Neural cell (in vitro differentiated cells): ENCODE measurements around the gene MAD1L1.

Experiments
- CTCF ChIP-seq: fragments of 450-650 bp; IDR thresholded peaks from 2 replicates; pipeline ENCODE4 v1.5.1; 2014; ENCODE audit warnings: antibody characterized with exemption, mild to moderate bottlenecking, moderate library complexity; ENCODE audit not compliant: poor library complexity, severe bottlenecking
- EP300 ChIP-seq: fragments of 450-650 bp; conservative IDR thresholded peaks from 2 replicates; pipeline ENCODE4 v1.6.1; 2014; ENCODE audit warnings: antibody characterized with exemption, mild to moderate bottlenecking, moderate library complexity; ENCODE audit not compliant: poor library complexity, severe bottlenecking
- EZH2 ChIP-seq: fragments of 200-600, 300-800 bp; shearing (Covaris generic), sonication (generic); IDR thresholded peaks from 2 replicates; pipeline ENCODE4 v1.6.1; 2014; ENCODE audit warnings: antibody characterized with exemption, low read length, borderline replicate concordance, mild to moderate bottlenecking; ENCODE audit not compliant: insufficient read depth, poor library complexity, severe bottlenecking
- POLR2AphosphoS5 ChIP-seq: IDR thresholded peaks from 2 replicates; pipeline ENCODE4 v1.6.1; 2012
- TAF1 ChIP-seq: IDR thresholded peaks from 2 replicates; pipeline ENCODE4 v1.6.1; 2012; ENCODE audit warnings: low read depth

- TF ChIP-seq TAF1 (no peak), CTCF (no peak), EZH2 (no peak), POLR2AphosphoS5 (no peak), EP300 (no peak)
Observed at GRCh38 chr7:2258661-2259365, 26.1 kb upstream of the MAD1L1 start.
